ENCODE data around the gene PCGF6. TPM values are rescaled to one million over a fixed set of nuclear protein-coding genes. Genes with fewer than 3 reads are reported as not detected.
A peak's percentile ranks its signal among the peaks of the same experiment; 100 is the strongest.

PCGF6 gene
- total RNA-seq, 2 experiments from 2014 or later, result 1.6 to 1.8 TPM

- Mint-ChIP-seq H3K27ac (no peak within 1 kb of the TSS), H3K36me3 (ENCODE audit: low read depth) (no peaks in the 10 kb centered on the region), H3K27me3 (peaks cover 75% of the 10 kb centered on the region), H3K9me3 (peaks cover 7% of the 10 kb centered on the region), H3K4me3 (no peak within 1 kb of the TSS), H3K4me1 (ENCODE audit: low read depth) (peaks cover 11% of the 10 kb centered on the region)
- peaks cover 18% of the 10 kb centered on the region for H3K4me1 ChIP-seq (ENCODE audit: insufficient read depth, low read length)
- ChIA-PET CTCF (no interaction called here), POLR2A (interaction anchor here (0.6 kb wide), 1 partner anchor 42 kb away, joined by 3 read pairs; no protein-coding TSS in a partner anchor)
- peak in 2 of 14 experiments; percentile 12 to 14 for DNase-seq
- H3K4me3 ChIP-seq (ENCODE audit: low read length), result no peak within 1 kb of the TSS
- no peaks in the 10 kb centered on the region for H3K36me3 ChIP-seq (ENCODE audit: insufficient read depth, low read length)
- ATAC-seq (ENCODE audit: poor library complexity), result no peak
- no peak within 1 kb of the TSS for H3K27ac ChIP-seq (ENCODE audit: low read depth in 1 of 2, low read length in 2 of 2)
- H3K9me3 ChIP-seq (ENCODE audit: control insufficient read depth in 1 of 2, insufficient read depth in 1 of 2, low read length in 2 of 2), result peaks cover 0 to 14% of the 10 kb centered on the region in 2 experiments
- intact Hi-C loops (cut with DNase I, micrococcal nuclease), result no loop called here
- H3K27me3 ChIP-seq (ENCODE audit: control insufficient read depth in 1 of 2, insufficient read depth in 2 of 2, low read length in 2 of 2), result peaks cover 55 to 70% of the 10 kb centered on the region in 2 experiments
- TF ChIP-seq CTCF (IDR thresholded peaks at IDR 0.05), result no peak
These were observed 73.8 kb downstream of the PCGF6 start, which contains the start of gene INA for GRCh38 chr10:103276896-103277712. INA (plus strand) TSS chr10:103277138; CDS start chr10:103277212, 74 bp downstream.

- no peak for DNase-seq
- no peaks in the 10 kb centered on the region for H3K36me3 Mint-ChIP-seq (ENCODE audit: low read depth)
These were observed 74.6 kb downstream of the PCGF6 start for GRCh38 chr10:103276251-103276895.

GRCh38 chr10:103273041-103273441 is 77.9 kb downstream of the PCGF6 start:
- ATAC-seq (ENCODE audit: poor library complexity), result no peak
- H3K9me3 Mint-ChIP-seq, result no peaks in the 10 kb centered on the region

More at GRCh38 chr10:103276251-103276895, 74.6 kb downstream of the PCGF6 start:
- no peak overlapping the region for H3K27ac Mint-ChIP-seq
- H3K27ac ChIP-seq (ENCODE audit: low read depth in 1 of 2, low read length in 2 of 2), result no peak overlapping the region
- peaks cover 75% of the 10 kb centered on the region for H3K27me3 Mint-ChIP-seq
- no peak overlapping the region for H3K4me3 Mint-ChIP-seq
- no peak for ATAC-seq (ENCODE audit: poor library complexity)
- ChIA-PET CTCF (no interaction called here), POLR2A (interaction anchor here (0.6 kb wide), 1 partner anchor 42 kb away, joined by 3 read pairs; no protein-coding TSS in a partner anchor)
- peaks cover 0 to 10% of the 10 kb centered on the region in 2 experiments for H3K9me3 ChIP-seq (ENCODE audit: control insufficient read depth in 1 of 2, insufficient read depth in 1 of 2, low read length in 2 of 2)
- no peak for TF ChIP-seq CTCF (IDR thresholded peaks at IDR 0.05)
- H3K36me3 ChIP-seq (ENCODE audit: insufficient read depth, low read length), result no peaks in the 10 kb centered on the region
- intact Hi-C loops (cut with DNase I, micrococcal nuclease), result no loop called here
- peaks cover 11% of the 10 kb centered on the region for H3K4me1 Mint-ChIP-seq (ENCODE audit: low read depth)
- H3K4me3 ChIP-seq (ENCODE audit: low read length), result no peak overlapping the region
- H3K27me3 ChIP-seq (ENCODE audit: control insufficient read depth in 1 of 2, insufficient read depth in 2 of 2, low read length in 2 of 2), result peaks cover 49 to 70% of the 10 kb centered on the region in 2 experiments
- peaks cover 7% of the 10 kb centered on the region for H3K9me3 Mint-ChIP-seq
- peaks cover 15% of the 10 kb centered on the region for H3K4me1 ChIP-seq (ENCODE audit: insufficient read depth, low read length)

More at GRCh38 chr10:103273041-103273441, 77.9 kb downstream of the PCGF6 start:
- H3K36me3 Mint-ChIP-seq (ENCODE audit: low read depth), result no peaks in the 10 kb centered on the region
- H3K4me1 Mint-ChIP-seq (ENCODE audit: low read depth), result peaks cover 6% of the 10 kb centered on the region
- peaks cover 0 to 5% of the 10 kb centered on the region in 2 experiments for H3K9me3 ChIP-seq (ENCODE audit: control insufficient read depth in 1 of 2, insufficient read depth in 1 of 2, low read length in 2 of 2)
- H3K4me3 Mint-ChIP-seq, result no peak overlapping the region
- H3K27me3 ChIP-seq (ENCODE audit: control insufficient read depth in 1 of 2, insufficient read depth in 2 of 2, low read length in 2 of 2), result peaks cover 19 to 39% of the 10 kb centered on the region in 2 experiments
- peaks cover 15% of the 10 kb centered on the region for H3K4me1 ChIP-seq (ENCODE audit: insufficient read depth, low read length)
- intact Hi-C loops (cut with DNase I, micrococcal nuclease), result no loop called here
- DNase-seq, result no peak
- H3K4me3 ChIP-seq (ENCODE audit: low read length), result no peak overlapping the region
- no peak for TF ChIP-seq CTCF (IDR thresholded peaks at IDR 0.05)
- no peaks in the 10 kb centered on the region for H3K36me3 ChIP-seq (ENCODE audit: insufficient read depth, low read length)
- H3K27ac Mint-ChIP-seq, result no peak overlapping the region
- peaks cover 53% of the 10 kb centered on the region for H3K27me3 Mint-ChIP-seq
- ChIA-PET CTCF (no interaction called here), POLR2A (no interaction called here)
- H3K27ac ChIP-seq (ENCODE audit: low read depth in 1 of 2, low read length in 2 of 2), result no peak overlapping the region
